Activated CD4-positive, alpha-beta T cell treated with anti-CD3 and anti-CD28 coated beads, Interleukin-2, amount 50 U/mL, for 4 hours (primary cell): ENCODE results near the gene CD274.
A peak's percentile ranks its signal among the peaks of the same experiment; 100 is the strongest.
"Not testable (repeated sequence)": the region's sequence is repeated elsewhere in the genome, so short reads cannot be mapped to it uniquely, and the experiment has no call there.

Experiments used
- DNase-seq, 2 experiments: peaks; one replicate each; pipeline ENCODE4 v3.0.0-alpha.2; 2020

CD274 gene

GRCh38 chr9:5438301-5439162 lies 11.8 kb upstream of the CD274 start:
- peak; percentile 48 to 49 for DNase-seq

- DNase-seq: no peak
Measured at GRCh38 chr9:5440426-5440825, 9.9 kb upstream of the CD274 start.

- no peak for DNase-seq
Measured at GRCh38 chr9:5441043-5441442, 9.3 kb upstream of the CD274 start.

- no peak for DNase-seq
Measured at GRCh38 chr9:5442400-5443011, 7.8 kb upstream of the CD274 start.

GRCh38 chr9:5443850-5444249 lies 6.5 kb upstream of the CD274 start:
- no peak for DNase-seq

- DNase-seq: not testable (repeated sequence)
Measured at GRCh38 chr9:5445096-5445495, 5.2 kb upstream of the CD274 start.

GRCh38 chr9:5445886-5446285 lies 4.5 kb upstream of the CD274 start:
- no peak for DNase-seq

GRCh38 chr9:5446451-5447236 lies 3.7 kb upstream of the CD274 start:
- DNase-seq: no peak

- no peak for DNase-seq
Measured at GRCh38 chr9:5447337-5447736, 3.0 kb upstream of the CD274 start.

GRCh38 chr9:5448016-5448415 lies 2.3 kb upstream of the CD274 start:
- DNase-seq: no peak

- no peak for DNase-seq
Measured at GRCh38 chr9:5448461-5449435, 1.6 kb upstream of the CD274 start.

- no peak for DNase-seq
Measured at GRCh38 chr9:5449521-5450358, 602 bp upstream of the CD274 start.

- DNase-seq: no peak
Measured at GRCh38 chr9:5452286-5452609, 1.9 kb downstream of the CD274 start.

- no peak for DNase-seq
Measured at GRCh38 chr9:5453004-5453403, 2.7 kb downstream of the CD274 start.

GRCh38 chr9:5453673-5454072 lies 3.3 kb downstream of the CD274 start:
- DNase-seq: no peak

- DNase-seq: no peak
Measured at GRCh38 chr9:5455181-5455580, 4.8 kb downstream of the CD274 start.

- DNase-seq: no peak
Measured at GRCh38 chr9:5459289-5459829, 9.0 kb downstream of the CD274 start.

GRCh38 chr9:5460157-5460556 lies 9.8 kb downstream of the CD274 start:
- DNase-seq: no peak

- DNase-seq: not testable (repeated sequence)
Measured at GRCh38 chr9:5464831-5465330, 14.5 kb downstream of the CD274 start.

- DNase-seq: no peak
Measured at GRCh38 chr9:5466005-5466404, 15.7 kb downstream of the CD274 start.

GRCh38 chr9:5466766-5467165 lies 16.4 kb downstream of the CD274 start:
- no peak for DNase-seq
